Skeletal muscle tissue (tissue), 4 donors: Measurements from ENCODE around the gene USP17L25. TPM values are rescaled to one million over a fixed set of nuclear protein-coding genes. Genes with fewer than 3 reads are reported as not detected.
"Not testable (repeated sequence)": the region's sequence is repeated elsewhere in the genome, so short reads cannot be mapped to it uniquely, and the experiment has no call there.

ENCODE experiments used
- H3K27ac ChIP-seq: one replicate; pipeline ENCODE4 v1.7.0; 2013; ENCODE audit warnings: mild to moderate bottlenecking, low read depth, low read length, inconsistent platforms
- H3K27me3 ChIP-seq, 3 donors: one replicate each; pipeline ENCODE4 v1.7.0; 2013; ENCODE audit warnings: low read length in 3 of 3; ENCODE audit not compliant: control insufficient read depth in 3 of 3, insufficient read depth in 3 of 3
- H3K36me3 ChIP-seq, 3 donors: one replicate each; pipeline ENCODE4 v1.7.0; 2013; ENCODE audit warnings: low read length in 3 of 3; ENCODE audit not compliant: control insufficient read depth in 3 of 3, insufficient read depth in 3 of 3
- H3K4me1 ChIP-seq, 3 donors: one replicate each; pipeline ENCODE4 v1.7.0; 2013; ENCODE audit warnings: low read length in 3 of 3, mild to moderate bottlenecking in 3 of 3; ENCODE audit not compliant: control insufficient read depth in 3 of 3, insufficient read depth in 3 of 3
- H3K4me3 ChIP-seq, 3 donors: one replicate each; pipeline ENCODE4 v1.7.0; 2013; ENCODE audit warnings: low read length in 3 of 3
- H3K9ac ChIP-seq, 3 donors: one replicate each; pipeline ENCODE4 v1.7.0; 2013; ENCODE audit warnings: low read length in 3 of 3, mild to moderate bottlenecking in 3 of 3, moderate library complexity in 2 of 3, low read depth in 1 of 3
- H3K9me3 ChIP-seq, 3 donors: one replicate each; pipeline ENCODE4 v1.7.0; 2013; ENCODE audit warnings: low read length in 3 of 3; ENCODE audit not compliant: control insufficient read depth in 3 of 3
- total RNA-seq: library from RNA; depleted of rRNA; stranded (reverse); fragments of >200 nt; gene quantifications from one replicate; pipeline ENCODE4 v1.2.3, GENCODE V29; 2014
- donor health status: Osteomylitis.

Gene USP17L25, protein sequence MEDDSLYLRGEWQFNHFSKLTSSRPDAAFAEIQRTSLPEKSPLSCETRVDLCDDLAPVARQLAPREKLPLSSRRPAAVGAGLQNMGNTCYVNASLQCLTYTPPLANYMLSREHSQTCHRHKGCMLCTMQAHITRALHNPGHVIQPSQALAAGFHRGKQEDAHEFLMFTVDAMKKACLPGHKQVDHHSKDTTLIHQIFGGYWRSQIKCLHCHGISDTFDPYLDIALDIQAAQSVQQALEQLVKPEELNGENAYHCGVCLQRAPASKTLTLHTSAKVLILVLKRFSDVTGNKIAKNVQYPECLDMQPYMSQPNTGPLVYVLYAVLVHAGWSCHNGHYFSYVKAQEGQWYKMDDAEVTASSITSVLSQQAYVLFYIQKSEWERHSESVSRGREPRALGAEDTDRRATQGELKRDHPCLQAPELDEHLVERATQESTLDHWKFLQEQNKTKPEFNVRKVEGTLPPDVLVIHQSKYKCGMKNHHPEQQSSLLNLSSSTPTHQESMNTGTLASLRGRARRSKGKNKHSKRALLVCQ
- not detected for total RNA-seq

DNA sequence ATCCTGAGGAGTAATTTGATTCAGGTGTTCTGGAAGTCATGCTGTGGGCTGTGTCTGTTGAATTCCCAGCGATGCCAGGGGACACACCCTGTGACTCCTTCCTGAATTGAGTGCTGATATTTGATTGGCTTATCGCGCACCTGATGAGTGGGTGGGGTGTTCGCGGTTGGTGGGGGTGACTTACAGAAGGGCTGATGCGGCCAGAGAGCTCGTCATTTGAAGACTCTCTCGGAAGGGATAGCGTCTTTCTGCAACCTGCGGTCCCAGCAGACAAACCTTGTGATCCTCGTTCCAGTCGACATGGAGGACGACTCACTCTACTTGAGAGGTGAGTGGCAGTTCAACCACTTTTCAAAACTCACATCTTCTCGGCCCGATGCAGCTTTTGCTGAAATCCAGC, at the start of gene USP17L25:
Gene USP17L25, plus strand, starts transcription at position 301 of the 400 bp plus-strand sequence. Its CDS starts 0 bp downstream, at position 301.
- not testable (repeated sequence) for H3K9me3 ChIP-seq, H3K4me1 ChIP-seq, H3K9ac ChIP-seq, H3K4me3 ChIP-seq, H3K36me3 ChIP-seq, H3K27ac ChIP-seq, H3K27me3 ChIP-seq

DNA sequence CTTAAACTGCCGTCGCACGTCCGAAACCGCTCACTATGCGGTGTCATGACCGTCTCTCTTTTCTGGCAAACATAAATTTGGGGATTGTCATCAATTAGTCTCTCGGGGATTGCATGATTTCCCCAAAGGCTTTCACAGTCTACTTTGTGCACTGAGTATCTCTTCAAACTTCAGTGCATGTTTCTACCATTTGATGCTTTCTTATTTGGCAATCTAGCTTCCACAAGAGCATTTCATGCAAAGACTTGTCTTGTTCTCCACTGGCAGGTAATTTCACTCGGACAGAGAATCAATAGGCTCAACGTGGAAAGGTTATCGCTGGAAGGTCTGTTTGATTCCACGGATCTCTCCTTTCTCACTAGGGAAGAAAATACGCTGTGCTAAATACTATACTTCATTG, 5.5 kb upstream of the USP17L25 start:
- H3K4me1 ChIP-seq, H3K27ac ChIP-seq, H3K27me3 ChIP-seq, H3K9ac ChIP-seq, H3K9me3 ChIP-seq, H3K36me3 ChIP-seq, H3K4me3 ChIP-seq: not testable (repeated sequence)

DNA sequence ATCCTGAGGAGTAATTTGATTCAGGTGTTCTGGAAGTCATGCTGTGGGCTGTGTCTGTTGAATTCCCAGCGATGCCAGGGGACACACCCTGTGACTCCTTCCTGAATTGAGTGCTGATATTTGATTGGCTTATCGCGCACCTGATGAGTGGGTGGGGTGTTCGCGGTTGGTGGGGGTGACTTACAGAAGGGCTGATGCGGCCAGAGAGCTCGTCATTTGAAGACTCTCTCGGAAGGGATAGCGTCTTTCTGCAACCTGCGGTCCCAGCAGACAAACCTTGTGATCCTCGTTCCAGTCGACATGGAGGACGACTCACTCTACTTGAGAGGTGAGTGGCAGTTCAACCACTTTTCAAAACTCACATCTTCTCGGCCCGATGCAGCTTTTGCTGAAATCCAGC, 4.8 kb upstream of the USP17L25 start, which contains the start of gene USP17L24:
Gene USP17L24, plus strand, starts transcription at position 301 of the 400 bp plus-strand sequence. Its CDS starts 0 bp downstream, at position 301.
- not testable (repeated sequence) for H3K27ac ChIP-seq, H3K9ac ChIP-seq, H3K4me3 ChIP-seq, H3K9me3 ChIP-seq, H3K4me1 ChIP-seq, H3K27me3 ChIP-seq, H3K36me3 ChIP-seq

GRCh38 chr4:9334358-9334757, 4.6 kb downstream of the USP17L25 start, which contains the start of gene USP17L26:
Gene USP17L26, plus strand, starts transcription at chr4:9334658. Its CDS starts 0 bp downstream, at chr4:9334658.
- not testable (repeated sequence) for H3K4me3 ChIP-seq, H3K27ac ChIP-seq, H3K27me3 ChIP-seq, H3K36me3 ChIP-seq, H3K9ac ChIP-seq, H3K9me3 ChIP-seq, H3K4me1 ChIP-seq

DNA sequence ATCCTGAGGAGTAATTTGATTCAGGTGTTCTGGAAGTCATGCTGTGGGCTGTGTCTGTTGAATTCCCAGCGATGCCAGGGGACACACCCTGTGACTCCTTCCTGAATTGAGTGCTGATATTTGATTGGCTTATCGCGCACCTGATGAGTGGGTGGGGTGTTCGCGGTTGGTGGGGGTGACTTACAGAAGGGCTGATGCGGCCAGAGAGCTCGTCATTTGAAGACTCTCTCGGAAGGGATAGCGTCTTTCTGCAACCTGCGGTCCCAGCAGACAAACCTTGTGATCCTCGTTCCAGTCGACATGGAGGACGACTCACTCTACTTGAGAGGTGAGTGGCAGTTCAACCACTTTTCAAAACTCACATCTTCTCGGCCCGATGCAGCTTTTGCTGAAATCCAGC, 9.4 kb downstream of the USP17L25 start, which contains the start of gene USP17L5:
Gene USP17L5, plus strand, starts transcription at position 301 of the 400 bp plus-strand sequence. Its CDS starts 0 bp downstream, at position 301.
- not testable (repeated sequence) for H3K4me1 ChIP-seq, H3K9me3 ChIP-seq, H3K4me3 ChIP-seq, H3K27me3 ChIP-seq, H3K36me3 ChIP-seq, H3K27ac ChIP-seq, H3K9ac ChIP-seq

- H3K9me3 ChIP-seq, H3K36me3 ChIP-seq, H3K27ac ChIP-seq: not testable (repeated sequence)
Observed at GRCh38 chr4:9343848-9344247, 14.1 kb downstream of the USP17L25 start, which contains the start of gene USP17L27. Gene USP17L27, plus strand, starts transcription at chr4:9344148. Its CDS starts 0 bp downstream, at chr4:9344148.

GRCh38 chr4:9348593-9348992, 18.9 kb downstream of the USP17L25 start, which contains the start of gene USP17L28:
Gene USP17L28, plus strand, starts transcription at chr4:9348893. Its CDS starts 0 bp downstream, at chr4:9348893.
- not testable (repeated sequence) for H3K9ac ChIP-seq, H3K9me3 ChIP-seq, H3K4me3 ChIP-seq, H3K36me3 ChIP-seq, H3K27me3 ChIP-seq, H3K27ac ChIP-seq, H3K4me1 ChIP-seq

More at GRCh38 chr4:9343848-9344247, 14.1 kb downstream of the USP17L25 start, which contains the start of gene USP17L27:
- not testable (repeated sequence) for H3K9ac ChIP-seq, H3K27me3 ChIP-seq, H3K4me3 ChIP-seq, H3K4me1 ChIP-seq

DNA sequence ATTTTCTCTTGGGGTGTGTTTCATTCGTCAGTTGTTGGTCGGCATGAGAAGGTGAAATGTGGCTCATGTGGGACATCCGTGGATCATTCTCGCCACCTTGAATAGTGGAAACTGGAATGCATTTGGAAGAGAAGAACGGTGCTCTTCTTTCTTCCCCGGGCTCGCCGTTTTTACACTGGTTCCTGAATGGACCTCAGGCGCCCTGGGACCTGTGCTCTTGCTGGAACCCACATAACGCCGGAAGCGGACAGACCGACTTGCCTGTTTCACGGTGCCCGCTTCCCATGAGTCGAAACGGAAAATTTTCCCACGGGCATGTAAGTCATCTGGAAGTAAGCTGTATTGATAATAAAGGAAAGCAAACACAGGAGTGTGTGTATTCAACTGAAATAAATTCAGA, 21.2 kb downstream of the USP17L25 start:
- H3K9me3 ChIP-seq, H3K4me1 ChIP-seq, H3K9ac ChIP-seq, H3K27me3 ChIP-seq, H3K36me3 ChIP-seq, H3K27ac ChIP-seq, H3K4me3 ChIP-seq: not testable (repeated sequence)

DNA sequence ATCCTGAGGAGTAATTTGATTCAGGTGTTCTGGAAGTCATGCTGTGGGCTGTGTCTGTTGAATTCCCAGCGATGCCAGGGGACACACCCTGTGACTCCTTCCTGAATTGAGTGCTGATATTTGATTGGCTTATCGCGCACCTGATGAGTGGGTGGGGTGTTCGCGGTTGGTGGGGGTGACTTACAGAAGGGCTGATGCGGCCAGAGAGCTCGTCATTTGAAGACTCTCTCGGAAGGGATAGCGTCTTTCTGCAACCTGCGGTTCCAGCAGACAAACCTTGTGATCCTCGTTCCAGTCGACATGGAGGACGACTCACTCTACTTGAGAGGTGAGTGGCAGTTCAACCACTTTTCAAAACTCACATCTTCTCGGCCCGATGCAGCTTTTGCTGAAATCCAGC, 23.6 kb downstream of the USP17L25 start, which contains the start of gene USP17L29:
Gene USP17L29, plus strand, starts transcription at position 301 of the 400 bp plus-strand sequence. Its CDS starts 0 bp downstream, at position 301.
- H3K4me1 ChIP-seq, H3K27me3 ChIP-seq, H3K27ac ChIP-seq, H3K4me3 ChIP-seq, H3K9me3 ChIP-seq, H3K9ac ChIP-seq, H3K36me3 ChIP-seq: not testable (repeated sequence)

- H3K4me3 ChIP-seq, H3K9ac ChIP-seq, H3K9me3 ChIP-seq, H3K27me3 ChIP-seq, H3K27ac ChIP-seq, H3K36me3 ChIP-seq, H3K4me1 ChIP-seq: not testable (repeated sequence)
Observed at GRCh38 chr4:9362829-9363228, 33.1 kb downstream of the USP17L25 start, which contains the start of gene USP17L30. Gene USP17L30, plus strand, starts transcription at chr4:9363129. Its CDS starts 0 bp downstream, at chr4:9363129.
